HG03097 (cell line): ENCODE results near the gene SLC6A14.

ENCODE experiments used
- ATAC-seq: cut with Tn5 transposase; IDR thresholded peaks from one replicate; pipeline ENCODE4 v1.9.1; 2021; ENCODE audit not compliant: unreplicated experiment, low FRiP score

The SLC6A14 gene, protein sequence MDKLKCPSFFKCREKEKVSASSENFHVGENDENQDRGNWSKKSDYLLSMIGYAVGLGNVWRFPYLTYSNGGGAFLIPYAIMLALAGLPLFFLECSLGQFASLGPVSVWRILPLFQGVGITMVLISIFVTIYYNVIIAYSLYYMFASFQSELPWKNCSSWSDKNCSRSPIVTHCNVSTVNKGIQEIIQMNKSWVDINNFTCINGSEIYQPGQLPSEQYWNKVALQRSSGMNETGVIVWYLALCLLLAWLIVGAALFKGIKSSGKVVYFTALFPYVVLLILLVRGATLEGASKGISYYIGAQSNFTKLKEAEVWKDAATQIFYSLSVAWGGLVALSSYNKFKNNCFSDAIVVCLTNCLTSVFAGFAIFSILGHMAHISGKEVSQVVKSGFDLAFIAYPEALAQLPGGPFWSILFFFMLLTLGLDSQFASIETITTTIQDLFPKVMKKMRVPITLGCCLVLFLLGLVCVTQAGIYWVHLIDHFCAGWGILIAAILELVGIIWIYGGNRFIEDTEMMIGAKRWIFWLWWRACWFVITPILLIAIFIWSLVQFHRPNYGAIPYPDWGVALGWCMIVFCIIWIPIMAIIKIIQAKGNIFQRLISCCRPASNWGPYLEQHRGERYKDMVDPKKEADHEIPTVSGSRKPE

DNA sequence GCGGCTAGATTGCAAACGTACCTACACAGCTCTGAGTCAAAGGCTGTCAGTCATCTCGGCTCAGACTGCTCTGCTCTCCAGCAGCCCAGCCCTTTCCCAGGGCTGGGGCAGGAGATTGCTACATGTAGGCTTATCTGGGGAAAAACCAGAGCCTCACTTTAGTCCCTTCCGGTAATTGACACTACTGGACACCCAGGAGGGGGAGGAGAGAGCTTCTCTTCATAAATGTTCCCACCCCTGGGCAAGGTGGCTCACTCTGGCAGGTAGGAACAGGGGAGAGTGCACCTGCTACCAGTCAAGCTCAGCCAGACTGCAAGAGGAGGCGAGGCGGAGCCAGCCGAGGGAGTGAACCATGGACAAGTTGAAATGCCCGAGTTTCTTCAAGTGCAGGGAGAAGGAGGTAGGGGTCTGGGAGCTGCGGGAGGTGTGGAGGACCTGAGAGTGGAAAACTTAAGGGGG lies at the start of gene SLC6A14:
SLC6A14 (plus strand) TSS at position 249 of the 459 bp plus-strand sequence; CDS start at position 353, 104 bp downstream.
- ATAC-seq, result no peak

DNA sequence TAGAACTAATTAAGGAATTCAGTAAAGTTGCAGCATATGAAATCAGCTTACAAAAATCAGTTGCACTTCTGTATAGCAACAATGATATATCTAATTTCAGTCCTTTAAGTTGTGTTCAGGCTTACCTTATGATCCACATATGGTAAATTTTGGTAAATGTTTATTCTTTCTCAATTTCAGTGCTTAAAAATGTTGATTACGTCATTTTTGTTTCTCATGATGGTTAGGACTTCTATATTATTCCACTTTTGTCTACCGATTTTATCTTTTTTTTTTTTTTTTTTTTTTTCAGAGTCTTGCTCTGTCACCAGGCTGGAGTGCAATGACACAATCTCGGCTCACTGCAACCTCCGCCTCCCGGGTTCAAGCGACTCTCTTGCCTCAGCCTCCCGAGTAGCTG lies 40.7 kb upstream of the SLC6A14 start:
- no peak for ATAC-seq

GRCh38 chrX:116399681-116400080 lies 36.7 kb upstream of the SLC6A14 start:
- ATAC-seq, result no peak

DNA sequence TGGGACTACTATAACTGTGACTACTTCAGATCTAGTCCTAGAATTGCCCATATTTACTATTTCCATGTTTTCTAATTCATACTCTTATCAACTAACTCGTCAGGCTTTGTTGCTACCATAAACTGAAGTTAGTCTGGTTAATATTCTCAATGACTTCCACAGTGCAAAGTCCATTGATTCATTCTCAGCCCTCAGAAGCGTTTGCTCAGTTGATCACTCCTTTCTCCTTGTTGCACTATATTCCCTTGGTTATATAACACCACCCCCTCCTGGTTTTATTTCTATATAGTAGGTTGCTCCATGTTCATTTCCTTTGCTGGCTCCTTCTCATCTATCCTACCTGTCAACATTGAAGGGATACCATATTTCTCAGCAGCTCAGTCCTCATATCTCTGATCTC lies 27.2 kb upstream of the SLC6A14 start:
- no peak for ATAC-seq

DNA sequence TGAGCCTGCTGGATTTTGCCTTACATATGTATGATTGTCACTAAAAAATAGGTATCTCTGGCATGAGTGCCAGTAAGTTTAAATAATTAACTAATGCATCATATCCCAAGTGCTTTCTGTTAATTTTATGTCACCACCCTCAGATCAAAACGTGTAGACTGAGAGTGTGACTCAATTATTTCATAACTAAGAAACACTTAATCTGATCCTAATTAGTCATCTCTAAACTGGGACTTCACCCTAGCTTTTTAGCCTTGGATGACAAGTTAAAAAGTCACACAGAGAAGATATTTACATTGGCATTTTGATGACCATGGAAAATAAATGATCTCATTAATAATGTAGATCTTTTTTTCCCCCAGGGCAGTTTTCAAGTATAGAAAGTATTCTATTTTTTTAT lies 23.1 kb upstream of the SLC6A14 start:
- no peak for ATAC-seq

- ATAC-seq, result no peak
Measured at GRCh38 chrX:116417214-116417613, 19.2 kb upstream of the SLC6A14 start.

DNA sequence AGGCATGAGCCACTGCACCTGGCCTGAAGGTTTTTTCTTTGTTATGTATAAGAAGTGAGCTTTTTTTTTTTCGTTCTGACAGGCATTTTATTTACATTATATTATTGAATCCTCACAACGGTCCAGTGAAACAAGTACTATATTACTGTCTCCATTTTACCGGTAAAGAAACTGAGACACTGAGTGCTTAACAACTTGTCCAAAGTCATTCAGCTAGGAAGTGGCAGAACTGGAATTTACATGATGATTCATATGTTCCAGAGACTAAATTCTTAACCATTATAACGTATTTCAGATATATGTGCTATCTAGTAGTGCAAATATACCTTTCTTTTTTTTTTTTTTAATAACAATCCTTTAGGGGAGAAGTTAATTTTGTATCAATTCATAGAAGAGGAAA lies 18.4 kb upstream of the SLC6A14 start:
- no peak for ATAC-seq

- no peak for ATAC-seq
Measured at GRCh38 chrX:116427978-116428377, 8.4 kb upstream of the SLC6A14 start.

GRCh38 chrX:116435597-116435996 lies 809 bp upstream of the SLC6A14 start:
- ATAC-seq, result no peak

- ATAC-seq, result no peak
Measured at GRCh38 chrX:116449156-116449555, 12.8 kb downstream of the SLC6A14 start.

DNA sequence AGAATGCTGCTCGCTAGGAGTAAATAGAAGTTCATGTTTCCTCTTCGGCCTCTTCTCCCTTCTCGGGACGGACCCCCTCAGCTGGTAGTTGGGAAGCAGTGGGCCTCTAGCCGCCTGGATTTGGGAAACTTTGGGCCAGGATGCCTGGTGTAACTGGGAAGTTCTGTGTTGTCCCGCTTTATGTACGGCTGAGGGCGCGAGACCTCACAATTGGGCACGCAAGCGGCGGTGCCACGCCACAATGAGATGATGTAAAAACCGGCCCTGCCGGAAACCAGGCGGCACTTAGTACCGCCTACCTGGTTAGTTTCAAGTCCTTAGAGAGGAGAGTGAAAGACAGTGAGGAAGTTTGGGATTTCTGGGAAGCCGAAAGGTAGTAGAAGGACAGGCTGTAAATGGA lies 26.4 kb downstream of the SLC6A14 start, which contains the start of gene CT83:
CT83 (minus strand) TSS at position 155 of the 400 bp plus-strand sequence; CDS start at position 35, 120 bp downstream.
- no peak for ATAC-seq

DNA sequence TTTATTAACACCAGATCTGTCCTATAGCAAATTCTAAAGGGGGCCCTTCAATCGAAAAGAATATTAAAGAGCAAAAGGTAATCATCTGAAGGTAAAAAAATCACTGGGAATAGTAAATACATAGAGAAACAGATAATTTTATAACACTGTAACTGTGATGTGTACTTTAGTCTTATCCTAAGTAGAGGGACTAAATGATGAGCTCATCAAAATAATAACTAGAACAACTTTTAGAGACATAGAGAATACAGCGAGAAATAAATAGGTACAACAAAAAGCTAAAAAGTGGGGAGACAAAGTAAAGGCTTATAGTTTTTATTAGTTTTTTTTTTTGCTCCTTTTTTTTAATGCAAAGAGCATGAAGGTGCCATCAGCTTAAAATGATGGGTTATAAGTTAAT lies 43.7 kb downstream of the SLC6A14 start:
- ATAC-seq, result no peak

DNA sequence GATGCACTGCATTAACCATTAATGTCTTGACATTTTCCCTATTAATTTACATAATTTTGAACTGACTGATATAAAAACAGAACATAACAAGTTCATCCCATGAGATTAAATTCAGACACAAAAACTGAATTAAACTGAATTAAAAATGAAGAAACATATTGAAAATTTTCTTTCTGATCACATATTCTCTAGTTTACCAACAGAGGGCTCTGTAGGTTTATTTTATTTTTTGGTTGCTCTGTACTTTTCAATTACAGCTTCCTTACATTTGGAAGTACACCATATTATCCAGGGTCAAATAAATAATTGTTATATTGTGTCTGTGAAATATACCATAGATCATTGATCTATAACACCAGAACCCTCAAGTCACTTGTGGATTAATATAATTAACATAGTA lies 53.7 kb downstream of the SLC6A14 start:
- no peak for ATAC-seq

GRCh38 chrX:116493271-116493670 lies 56.9 kb downstream of the SLC6A14 start:
- no peak for ATAC-seq

DNA sequence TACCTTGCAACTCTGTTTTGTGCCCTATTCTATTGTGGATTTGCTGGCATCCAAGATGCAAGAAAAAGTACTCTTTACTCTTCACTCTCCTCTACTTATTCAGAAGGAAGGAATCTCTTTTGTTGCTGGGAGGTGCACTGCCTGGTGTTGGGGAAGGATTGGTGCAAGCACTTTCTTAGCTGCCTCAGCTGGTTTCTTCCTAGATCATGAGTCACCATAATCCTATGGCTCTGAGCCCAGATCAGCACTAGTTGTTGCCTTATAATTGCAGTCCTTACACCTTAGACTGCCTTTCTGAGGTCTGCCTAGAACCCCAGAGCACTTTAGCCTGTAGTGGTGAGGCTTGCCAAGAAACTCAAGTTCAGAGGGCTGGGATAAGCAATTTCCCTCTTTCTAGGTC lies 63.4 kb downstream of the SLC6A14 start:
- ATAC-seq, result no peak
